OCI-LY1 (cell line): ENCODE data around the gene GSE1.

ENCODE experiments used
- H2AFZ ChIP-seq: fragments of 200-600 bp; sonication (generic), shearing (Covaris generic); 2 replicates; pipeline ENCODE4 v1.6.0; 2014; ENCODE audit warnings: antibody characterized with exemption, mild to moderate bottlenecking, low read length
- H3F3A ChIP-seq: fragments of 200-600 bp; sonication (generic), shearing (Covaris generic); 2 replicates; pipeline ENCODE4 v1.6.0; 2014; ENCODE audit warnings: mild to moderate bottlenecking, antibody characterized with exemption, low read length, moderate library complexity; ENCODE audit not compliant: insufficient read depth
- H3K27ac ChIP-seq: fragments of 200-600 bp; sonication (generic); 2 replicates; pipeline ENCODE4 v1.5.1; 2014; ENCODE audit warnings: low read length, mixed run types, mild to moderate bottlenecking, low read depth; ENCODE audit not compliant: poor library complexity, severe bottlenecking
- H3K27me3 ChIP-seq: fragments of 200-600 bp; sonication (generic); 2 replicates; pipeline ENCODE4 v1.6.0; 2014; ENCODE audit warnings: antibody characterized with exemption, mild to moderate bottlenecking, low read length, moderate library complexity; ENCODE audit not compliant: insufficient read depth
- H3K36me3 ChIP-seq: fragments of 200-600 bp; sonication (generic); 2 replicates; pipeline ENCODE4 v1.6.1; 2014; ENCODE audit warnings: mild to moderate bottlenecking, antibody characterized with exemption, low read length, moderate library complexity, mixed read lengths; ENCODE audit not compliant: insufficient read depth
- H3K4me1 ChIP-seq: fragments of 200-600 bp; sonication (generic); 2 replicates; pipeline ENCODE4 v1.5.1; 2014; ENCODE audit warnings: mild to moderate bottlenecking, low read length, moderate library complexity; ENCODE audit not compliant: insufficient read depth, severe bottlenecking
- H3K4me2 ChIP-seq: fragments of 200-600 bp; sonication (generic), shearing (Covaris generic); 2 replicates; pipeline ENCODE4 v1.6.1; 2014; ENCODE audit warnings: low read length
- H3K4me3 ChIP-seq: fragments of 200-600 bp; sonication (generic); 2 replicates; pipeline ENCODE4 v1.5.1; 2014; ENCODE audit warnings: low read length, low read depth, mild to moderate bottlenecking, mixed read lengths; ENCODE audit not compliant: poor library complexity, severe bottlenecking
- H3K79me2 ChIP-seq: fragments of 200-600 bp; shearing (Covaris generic); 2 replicates; pipeline ENCODE4 v1.6.1; 2016; ENCODE audit warnings: mixed run types, low read length, mixed read lengths; ENCODE audit not compliant: insufficient read depth
- H3K9ac ChIP-seq: fragments of 200-600 bp; sonication (generic), shearing (Covaris generic); 2 replicates; pipeline ENCODE4 v1.6.1; 2014; ENCODE audit warnings: mild to moderate bottlenecking, low read length, mixed read lengths
- H3K9me2 ChIP-seq: fragments of 200-600 bp; sonication (generic), shearing (Covaris generic); 2 replicates; pipeline ENCODE4 v1.6.1; 2014; ENCODE audit warnings: low read depth, mild to moderate bottlenecking, low read length, mixed read lengths
- H3K9me3 ChIP-seq: fragments of 200-600 bp; shearing (Covaris generic); 2 replicates; pipeline ENCODE4 v1.6.1; 2014; ENCODE audit warnings: low read length, mixed read lengths
- H4K20me1 ChIP-seq: fragments of 200-600 bp; sonication (generic), shearing (Covaris generic); 2 replicates; pipeline ENCODE4 v1.6.0; 2016; ENCODE audit warnings: mild to moderate bottlenecking, low read length; ENCODE audit not compliant: insufficient read depth
- EZH2 ChIP-seq: fragments of 200-600 bp; sonication (generic), shearing (Covaris generic); IDR thresholded peaks from 2 replicates; pipeline ENCODE4 v1.8.0; 2017; ENCODE audit warnings: borderline replicate concordance, mixed run types, mild to moderate bottlenecking, antibody characterized with exemption, low read length, moderate library complexity, mixed read lengths
- TF ChIP-seq, protein P1 (sequence below): fragments of 200-600 bp; sonication (generic), shearing (Covaris generic); IDR thresholded peaks from 2 replicates; pipeline ENCODE4 v1.5.1; 2017; ENCODE audit warnings: mild to moderate bottlenecking, antibody characterized with exemption, low read length, moderate library complexity, mixed read lengths

GSE1 gene

DNA sequence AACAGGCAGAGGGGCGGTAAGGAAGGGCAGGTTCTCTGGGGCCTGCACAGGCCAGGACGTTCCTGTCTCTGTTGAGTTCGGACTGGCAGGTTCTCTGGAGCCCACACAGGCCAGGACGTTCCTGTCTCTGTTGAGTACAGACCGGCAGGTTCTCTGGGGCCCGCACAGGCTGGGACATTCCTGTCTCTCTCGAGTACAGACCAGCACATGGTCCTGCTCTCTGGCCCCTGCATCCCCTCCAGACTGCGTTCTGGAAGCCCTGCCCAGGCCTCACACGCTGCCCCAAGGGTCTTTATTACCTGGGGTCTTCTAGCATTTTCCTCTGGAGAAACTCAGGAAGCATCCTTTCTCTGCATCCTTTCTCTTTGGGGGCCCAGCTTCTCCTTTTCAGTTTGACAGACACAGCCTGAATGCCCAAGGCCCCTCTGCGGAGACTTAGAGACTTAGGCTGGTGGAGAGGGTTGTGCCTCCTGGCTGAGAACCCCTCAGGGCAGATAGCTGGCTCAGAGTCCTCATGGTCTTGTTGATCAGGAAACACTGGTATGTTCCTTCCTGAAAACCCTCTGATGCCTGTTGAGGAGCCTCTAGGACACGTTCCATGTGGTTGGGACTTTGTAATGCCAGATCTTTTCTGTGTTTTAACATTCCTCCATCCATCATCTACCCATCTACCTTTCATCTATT lies 18.0 kb upstream of the GSE1 start:
- Histone ChIP-seq H3K4me1 (no peaks in the 10 kb centered on the region), H3K4me2 (no peak overlapping the region), H3K4me3 (no peak overlapping the region)

DNA sequence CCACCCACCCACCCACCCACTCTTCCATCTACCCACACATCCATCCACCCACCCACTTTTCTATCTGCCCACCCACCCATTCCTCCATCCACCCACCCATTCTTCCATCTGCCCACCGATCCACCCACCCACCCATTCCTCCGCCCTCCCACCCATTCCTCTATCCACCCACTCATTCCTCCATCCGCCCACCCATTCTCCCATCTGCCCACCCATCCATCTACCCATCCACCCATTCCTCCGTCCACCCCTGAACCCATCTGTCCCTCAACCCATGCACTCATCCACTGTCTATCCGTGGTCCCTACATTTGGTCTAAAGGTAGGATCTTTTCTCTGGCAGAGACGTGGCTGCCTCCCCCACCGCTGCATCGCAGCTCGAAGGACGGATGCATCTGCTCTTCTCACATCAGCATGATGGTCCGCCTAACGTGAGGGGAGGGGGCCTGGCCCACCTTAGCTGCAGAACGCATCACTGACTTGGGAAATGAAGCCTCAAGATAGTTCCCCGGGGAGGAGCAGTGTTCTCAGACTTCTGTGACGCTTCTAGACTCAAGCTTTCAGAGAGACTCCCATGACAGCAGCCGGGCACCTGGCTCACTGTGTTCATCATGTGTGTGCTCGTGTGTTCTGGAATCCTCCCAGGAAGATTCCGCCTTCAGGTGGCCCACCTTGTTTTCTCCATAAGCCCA lies 17.2 kb upstream of the GSE1 start:
- H3K36me3 ChIP-seq, result no peaks in the 10 kb centered on the region; the same call in 1 of the 2 replicates
- H3K4me3 ChIP-seq, result no peak overlapping the region
- H2AFZ ChIP-seq, result no peak overlapping the region
- no peaks in the 10 kb centered on the region for H3K9me3 ChIP-seq
- H3K9me2 ChIP-seq, result no peaks in the 10 kb centered on the region
- H3K79me2 ChIP-seq, result no peaks in the 10 kb centered on the region
- no peak for TF ChIP-seq EZH2
- TF ChIP-seq, protein P1, sequence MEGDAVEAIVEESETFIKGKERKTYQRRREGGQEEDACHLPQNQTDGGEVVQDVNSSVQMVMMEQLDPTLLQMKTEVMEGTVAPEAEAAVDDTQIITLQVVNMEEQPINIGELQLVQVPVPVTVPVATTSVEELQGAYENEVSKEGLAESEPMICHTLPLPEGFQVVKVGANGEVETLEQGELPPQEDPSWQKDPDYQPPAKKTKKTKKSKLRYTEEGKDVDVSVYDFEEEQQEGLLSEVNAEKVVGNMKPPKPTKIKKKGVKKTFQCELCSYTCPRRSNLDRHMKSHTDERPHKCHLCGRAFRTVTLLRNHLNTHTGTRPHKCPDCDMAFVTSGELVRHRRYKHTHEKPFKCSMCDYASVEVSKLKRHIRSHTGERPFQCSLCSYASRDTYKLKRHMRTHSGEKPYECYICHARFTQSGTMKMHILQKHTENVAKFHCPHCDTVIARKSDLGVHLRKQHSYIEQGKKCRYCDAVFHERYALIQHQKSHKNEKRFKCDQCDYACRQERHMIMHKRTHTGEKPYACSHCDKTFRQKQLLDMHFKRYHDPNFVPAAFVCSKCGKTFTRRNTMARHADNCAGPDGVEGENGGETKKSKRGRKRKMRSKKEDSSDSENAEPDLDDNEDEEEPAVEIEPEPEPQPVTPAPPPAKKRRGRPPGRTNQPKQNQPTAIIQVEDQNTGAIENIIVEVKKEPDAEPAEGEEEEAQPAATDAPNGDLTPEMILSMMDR, result no peak
- no peaks in the 10 kb centered on the region for H3K4me1 ChIP-seq
- no peaks in the 10 kb centered on the region for H4K20me1 ChIP-seq
- H3K4me2 ChIP-seq, result no peak overlapping the region
- no peak overlapping the region for H3K27ac ChIP-seq
- no peaks in the 10 kb centered on the region for H3K27me3 ChIP-seq
- H3F3A ChIP-seq, result no peaks in the 10 kb centered on the region
- H3K9ac ChIP-seq, result no peak overlapping the region

More for the DNA sequence above, 18.0 kb upstream of the GSE1 start:
- no peaks in the 10 kb centered on the region for H3K79me2 ChIP-seq
- no peaks in the 10 kb centered on the region for H4K20me1 ChIP-seq
- H3F3A ChIP-seq, result no peaks in the 10 kb centered on the region
- no peaks in the 10 kb centered on the region for H3K27me3 ChIP-seq
- H3K9me3 ChIP-seq, result no peaks in the 10 kb centered on the region
- no peak overlapping the region for H3K9ac ChIP-seq
- no peaks in the 10 kb centered on the region; the same call in 1 of the 2 replicates for H3K36me3 ChIP-seq
- no peak overlapping the region for H3K27ac ChIP-seq
- H3K9me2 ChIP-seq, result no peaks in the 10 kb centered on the region
- TF ChIP-seq, protein P1, result no peak
- TF ChIP-seq EZH2, result no peak
- H2AFZ ChIP-seq, result no peak overlapping the region

DNA sequence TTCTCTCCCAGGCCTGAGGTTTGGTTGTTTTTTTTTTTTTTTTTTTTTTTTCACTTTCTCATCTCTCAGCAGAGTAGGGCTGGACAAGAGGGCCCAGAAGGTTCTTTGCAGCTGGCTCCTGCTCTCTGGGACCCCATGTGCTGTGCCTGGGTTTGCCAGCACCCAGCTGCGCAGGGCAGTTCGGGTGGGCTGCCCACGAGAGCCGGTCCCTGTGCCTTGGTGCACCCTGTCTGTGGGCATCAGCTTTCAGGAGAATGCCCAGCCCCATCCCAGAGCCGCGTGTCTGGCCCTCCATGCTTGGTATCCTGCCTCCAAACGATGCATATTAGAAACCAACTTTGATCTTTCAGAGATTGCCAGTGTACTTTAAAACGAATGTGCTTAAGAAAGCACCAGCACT lies 15.0 kb upstream of the GSE1 start:
- Histone ChIP-seq H3K4me2 (no peak overlapping the region), H3F3A (no peaks in the 10 kb centered on the region), H3K27me3 (no peaks in the 10 kb centered on the region), H4K20me1 (no peaks in the 10 kb centered on the region), H3K9me2 (no peaks in the 10 kb centered on the region), H3K9ac (no peak overlapping the region), H3K36me3 (no peaks in the 10 kb centered on the region; the same call in 1 of the 2 replicates), H3K79me2 (no peaks in the 10 kb centered on the region), H3K4me3 (no peak overlapping the region), H3K27ac (no peak overlapping the region), H2AFZ (no peak overlapping the region), H3K9me3 (no peaks in the 10 kb centered on the region), H3K4me1 (peaks cover 9% of the 10 kb centered on the region)
- TF ChIP-seq, protein P1, result no peak
- TF ChIP-seq EZH2, result no peak
